ENCODE results near the gene AKAP9.

- TF ChIP-seq CTCF (IDR thresholded peaks at IDR 0.05) (no peak), POLR2A (IDR thresholded peaks at IDR 0.05) (no peak)
These were observed 30.5 kb upstream of the AKAP9 start for GRCh38 chr7:91910171-91910570.
